ENCODE results near the gene MTHFSD.

The MTHFSD gene

DNA sequence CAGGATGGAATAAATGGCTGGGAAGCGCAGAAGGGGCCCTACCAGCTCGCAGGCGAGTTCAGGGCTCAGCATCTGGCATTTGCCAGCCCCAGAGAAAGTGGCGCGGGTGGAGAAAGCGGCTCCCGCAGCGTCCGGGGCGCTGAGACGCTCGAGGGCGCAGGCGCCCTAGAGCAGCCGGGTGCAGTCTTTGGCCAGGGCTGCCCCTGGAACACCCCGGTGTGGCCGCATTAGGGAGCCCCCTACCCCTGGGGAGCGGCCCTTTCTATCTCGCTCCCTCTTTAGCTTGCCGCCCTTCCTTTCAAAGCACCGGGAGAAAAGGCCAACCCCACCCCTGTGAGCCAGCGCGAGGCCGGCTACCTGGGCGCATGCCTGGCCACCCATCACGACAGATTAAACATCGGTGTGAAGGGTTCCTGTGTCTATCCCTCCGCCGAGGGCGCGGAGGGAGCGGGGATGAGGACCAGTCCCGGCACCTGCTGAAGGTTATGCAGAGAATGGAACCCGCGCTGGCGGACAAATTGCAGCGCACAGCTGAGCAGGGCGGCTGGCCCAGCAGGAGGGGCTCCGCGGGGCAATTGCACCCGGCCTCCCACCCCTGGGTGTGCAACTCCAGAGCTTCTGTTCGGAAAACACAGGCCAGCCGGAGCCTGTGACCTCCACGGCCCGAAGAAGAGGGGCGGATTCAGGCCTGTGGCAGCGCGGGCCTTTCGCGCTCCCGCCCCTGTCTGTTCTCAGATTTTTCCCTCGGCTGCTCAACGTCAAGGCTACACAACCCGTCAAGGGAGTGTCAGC, 60.3 kb downstream of the MTHFSD start:
- H3K27ac Mint-ChIP-seq: no peak overlapping the region
- no peak for ATAC-seq

DNA sequence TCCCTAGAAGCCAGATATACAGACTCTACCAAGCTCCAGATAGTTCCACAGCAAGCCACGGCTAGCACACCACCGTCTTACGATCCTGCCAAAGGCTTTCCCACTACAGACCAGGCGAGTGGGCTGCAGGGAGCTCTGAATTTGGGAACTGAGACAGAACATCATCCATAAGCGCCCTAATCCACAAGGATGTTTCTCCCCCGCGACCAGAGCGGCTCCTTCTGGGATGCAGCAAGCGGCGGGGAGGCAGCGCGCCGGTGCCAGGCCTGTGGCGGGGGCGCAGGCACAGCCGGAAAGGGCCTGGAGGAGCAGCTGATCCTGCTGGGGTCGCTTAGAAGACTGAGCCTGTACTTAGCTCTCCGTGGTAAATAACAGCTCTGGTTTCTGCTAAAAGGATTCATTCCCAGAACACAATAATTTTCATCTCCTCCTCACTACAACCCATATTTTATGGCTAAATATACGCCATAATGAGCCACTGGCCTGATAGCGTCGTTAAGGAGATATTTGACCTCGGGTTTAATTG, 60.9 kb downstream of the MTHFSD start:
- Mint-ChIP-seq H3K4me1 (no peaks in the 10 kb centered on the region), H3K4me3 (no peak overlapping the region), H3K27ac (no peak overlapping the region), H3K36me3 (no peaks in the 10 kb centered on the region), H3K9me3 (no peaks in the 10 kb centered on the region)
- no peak for ATAC-seq
- DNase-seq (ENCODE audit: low spot score in 2 of 2): no peak

More for the DNA sequence above, 60.3 kb downstream of the MTHFSD start:
- no peaks in the 10 kb centered on the region for H3K36me3 Mint-ChIP-seq
- no peaks in the 10 kb centered on the region for H3K4me1 Mint-ChIP-seq
- no peak for DNase-seq (ENCODE audit: low spot score in 2 of 2)
- no peak overlapping the region for H3K4me3 Mint-ChIP-seq
- H3K9me3 Mint-ChIP-seq: no peaks in the 10 kb centered on the region

DNA sequence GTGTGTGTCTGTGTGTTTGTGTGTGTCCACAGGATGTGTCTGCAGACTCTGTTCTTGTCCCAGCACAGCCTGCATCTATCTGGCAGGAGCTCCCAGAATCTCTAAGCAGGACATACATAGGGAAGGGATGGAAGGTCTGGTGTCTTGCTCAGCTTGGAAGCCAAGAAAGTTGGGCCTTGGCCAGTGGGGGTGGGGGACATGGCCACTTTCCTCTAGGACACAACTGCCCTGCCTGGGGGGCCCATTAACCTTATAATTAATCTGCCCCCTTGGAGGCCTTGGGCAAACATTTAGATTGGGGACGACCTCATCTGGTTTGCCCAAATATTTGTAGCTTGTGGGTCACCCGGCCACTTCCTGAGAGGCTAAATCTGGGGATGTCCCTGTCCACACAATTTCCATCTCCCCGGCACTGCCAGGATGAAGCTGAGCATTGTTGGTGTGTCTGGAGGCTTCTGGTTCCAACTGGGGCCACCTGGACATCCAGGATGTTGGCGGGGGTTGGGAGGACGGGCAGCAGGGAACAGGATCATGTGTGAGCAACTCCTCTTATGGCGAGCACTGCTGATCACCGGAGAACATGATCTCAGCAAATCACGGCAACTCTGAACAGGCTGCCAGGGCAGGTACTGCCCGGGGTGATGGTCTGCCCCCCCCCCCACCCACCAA, 61.9 kb downstream of the MTHFSD start:
- Mint-ChIP-seq H3K4me3 (no peak overlapping the region), H3K4me1 (no peaks in the 10 kb centered on the region)

DNA sequence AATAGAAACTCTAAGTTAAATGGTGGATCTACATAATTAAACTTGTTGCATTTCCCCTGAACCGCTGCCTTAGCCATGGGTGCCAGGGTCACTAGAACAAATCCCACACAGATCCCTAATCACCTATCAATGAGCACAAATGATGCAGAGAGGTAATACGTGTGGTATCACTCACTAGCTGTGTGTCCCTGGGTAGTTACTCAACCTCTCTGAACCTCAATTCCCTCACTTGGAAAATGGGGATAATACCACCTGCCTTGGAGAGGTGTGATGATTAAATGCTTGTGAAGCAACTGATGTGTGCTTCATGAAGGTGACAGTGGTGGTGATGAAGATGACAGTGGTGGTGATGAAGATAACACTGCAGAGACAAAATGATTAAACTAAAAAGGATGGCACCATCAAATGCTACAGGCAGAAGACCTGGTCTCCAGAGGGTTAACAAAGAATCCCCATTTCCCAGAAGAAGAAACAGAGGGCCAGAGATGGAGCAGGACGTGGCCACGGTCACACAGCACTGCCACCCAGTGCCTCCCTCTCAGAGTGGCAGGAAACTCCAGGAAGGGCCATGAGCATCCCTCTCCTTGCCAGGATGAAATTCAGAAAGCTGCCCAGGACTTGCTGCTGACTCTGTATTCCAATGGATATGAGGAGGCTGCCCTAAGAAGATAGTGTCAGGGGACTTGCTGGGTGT, 62.6 kb downstream of the MTHFSD start:
- H3K36me3 Mint-ChIP-seq: no peaks in the 10 kb centered on the region
- no peaks in the 10 kb centered on the region for H3K4me1 Mint-ChIP-seq
- H3K9me3 Mint-ChIP-seq: no peaks in the 10 kb centered on the region
- H3K4me3 Mint-ChIP-seq: no peak overlapping the region
- no peak for ATAC-seq
- no peak for DNase-seq (ENCODE audit: low spot score in 2 of 2)
- H3K27ac Mint-ChIP-seq: no peak overlapping the region

More for the DNA sequence above, 61.9 kb downstream of the MTHFSD start:
- Mint-ChIP-seq H3K9me3 (no peaks in the 10 kb centered on the region), H3K36me3 (no peaks in the 10 kb centered on the region), H3K27ac (no peak overlapping the region)
- ATAC-seq: no peak
- no peak for DNase-seq (ENCODE audit: low spot score in 2 of 2)

DNA sequence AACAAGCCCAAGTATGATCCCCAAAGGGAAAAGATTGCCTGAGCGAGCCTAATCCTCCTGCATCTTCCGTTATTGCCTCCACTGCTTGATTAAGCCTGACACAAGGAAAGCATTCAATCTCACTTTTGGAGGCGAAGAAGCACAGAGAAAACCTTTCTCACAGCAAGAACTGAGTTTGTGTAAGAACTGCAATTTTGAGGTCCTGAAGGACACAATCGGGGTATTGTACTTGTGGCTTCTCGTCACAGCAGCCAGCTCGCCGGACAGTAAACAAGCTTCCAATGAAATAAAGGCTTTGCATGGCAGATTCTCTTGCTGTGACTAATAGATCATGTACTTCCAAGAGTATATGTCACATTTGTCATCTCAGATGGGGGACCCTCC, 63.4 kb downstream of the MTHFSD start:
- Mint-ChIP-seq H3K4me3 (no peak overlapping the region), H3K36me3 (no peaks in the 10 kb centered on the region), H3K9me3 (no peaks in the 10 kb centered on the region), H3K27ac (no peak overlapping the region), H3K4me1 (no peaks in the 10 kb centered on the region)
- no peak for DNase-seq (ENCODE audit: low spot score in 2 of 2)
- ATAC-seq: no peak

DNA sequence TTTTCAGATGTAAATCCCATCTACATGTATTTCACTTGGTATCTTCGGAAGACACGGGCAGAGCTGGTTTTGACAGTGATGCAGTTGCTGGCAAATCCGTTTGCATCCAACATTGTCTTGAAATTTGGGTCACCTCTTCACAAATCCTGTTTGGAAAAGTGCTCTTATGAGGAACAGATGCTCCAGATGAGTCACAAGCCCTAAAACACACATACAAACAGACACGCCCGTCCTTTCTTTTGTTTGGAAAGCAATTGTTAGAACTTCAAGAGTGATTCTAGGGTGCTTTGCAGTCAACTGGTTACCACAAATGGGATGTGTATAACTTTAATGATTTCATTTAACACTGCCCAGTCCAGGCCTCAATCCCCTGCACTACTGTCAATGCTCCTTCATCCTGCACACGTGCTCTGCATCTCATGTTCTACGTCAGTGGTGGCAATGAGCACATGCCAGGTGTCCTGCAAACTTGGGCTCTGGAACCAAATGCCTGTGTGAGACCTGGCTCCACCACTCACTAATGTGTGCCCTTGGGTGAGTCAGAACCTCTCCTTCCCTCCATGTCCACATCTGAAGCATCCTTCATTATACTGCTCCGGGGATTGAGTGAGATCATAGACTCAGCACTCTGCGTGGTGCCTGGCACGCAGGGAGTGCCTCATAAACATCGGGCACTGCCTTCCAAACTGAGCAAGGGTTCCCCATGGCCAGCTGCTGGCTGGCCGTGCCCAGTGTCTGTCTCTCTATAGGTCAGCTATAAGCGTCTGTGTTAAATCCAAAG, 64.0 kb downstream of the MTHFSD start:
- H3K4me1 Mint-ChIP-seq: no peaks in the 10 kb centered on the region
- no peaks in the 10 kb centered on the region for H3K9me3 Mint-ChIP-seq
- ATAC-seq (no peak), DNase-seq (ENCODE audit: low spot score in 2 of 2) (no peak)
- H3K4me3 Mint-ChIP-seq: no peak overlapping the region
- no peak overlapping the region for H3K27ac Mint-ChIP-seq
- H3K36me3 Mint-ChIP-seq: no peaks in the 10 kb centered on the region

DNA sequence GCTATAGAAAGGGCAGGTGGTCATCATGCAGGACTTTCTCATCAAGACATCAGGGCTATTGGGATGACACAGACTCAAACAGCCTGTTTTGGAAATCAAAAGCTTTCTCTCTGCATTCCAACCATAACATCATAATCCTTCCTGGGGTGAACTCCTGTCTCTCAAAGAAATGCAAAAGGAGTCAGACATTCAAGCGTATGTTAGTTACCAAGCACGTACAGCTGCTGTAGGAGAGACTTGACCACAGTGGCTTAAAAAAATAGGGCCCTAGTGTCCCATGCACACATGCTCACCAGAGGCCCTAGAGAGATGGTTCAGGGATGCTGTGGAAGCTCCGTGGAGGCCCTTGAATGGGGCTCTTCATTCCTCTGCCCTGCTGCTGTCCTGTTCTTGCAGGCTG, 69.3 kb downstream of the MTHFSD start:
- no peak for ATAC-seq
- H3K4me3 Mint-ChIP-seq: no peak overlapping the region
- no peaks in the 10 kb centered on the region for H3K4me1 Mint-ChIP-seq
- H3K9me3 Mint-ChIP-seq: peaks cover 3% of the 10 kb centered on the region
- no peaks in the 10 kb centered on the region for H3K36me3 Mint-ChIP-seq
- H3K27ac Mint-ChIP-seq: no peak overlapping the region
- no peak for DNase-seq (ENCODE audit: low spot score in 2 of 2)

DNA sequence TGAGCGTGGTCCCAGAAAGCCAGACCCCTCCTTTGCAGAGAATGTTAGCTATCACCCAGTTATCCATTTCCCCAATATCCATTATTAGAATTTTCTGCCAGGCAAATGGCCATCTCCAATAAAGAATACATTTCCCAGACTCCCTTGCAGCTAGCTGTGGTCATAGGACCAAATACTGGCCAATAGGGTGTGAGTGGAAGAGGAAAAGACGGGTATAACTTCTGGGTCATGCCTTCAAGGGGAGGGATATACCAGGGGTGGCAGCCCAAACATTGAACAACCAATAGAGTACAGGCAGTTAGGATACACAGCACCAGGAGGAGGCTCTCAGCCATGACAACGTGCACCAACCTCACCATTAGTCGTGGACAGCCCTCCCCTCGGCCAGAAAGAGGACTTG, 70.8 kb downstream of the MTHFSD start:
- ATAC-seq: no peak

DNA sequence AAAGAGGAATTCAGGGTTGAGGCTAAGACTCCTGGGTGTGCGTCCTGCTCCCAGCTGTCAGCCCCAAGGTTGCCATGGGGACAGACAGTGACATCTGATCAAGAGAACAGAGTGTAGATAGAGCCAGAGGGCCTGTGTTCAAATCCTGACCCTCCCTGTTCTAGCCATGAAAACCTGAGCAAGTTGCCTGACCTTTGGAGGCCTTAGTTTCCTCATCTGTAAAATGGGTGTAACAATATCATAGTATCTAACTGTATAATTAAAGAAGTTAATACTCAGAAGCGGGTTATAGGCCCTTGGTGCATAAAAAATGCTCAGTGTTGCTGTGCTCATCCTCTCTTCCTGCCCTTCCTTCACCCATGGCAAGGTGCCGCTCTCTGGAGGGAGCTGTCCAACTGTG, 73.4 kb downstream of the MTHFSD start:
- Mint-ChIP-seq H3K36me3 (no peaks in the 10 kb centered on the region), H3K9me3 (peaks cover 3% of the 10 kb centered on the region), H3K27ac (no peak overlapping the region), H3K4me3 (no peak overlapping the region), H3K4me1 (no peaks in the 10 kb centered on the region)
- DNase-seq (ENCODE audit: low spot score in 2 of 2) (no peak), ATAC-seq (no peak)

More for the DNA sequence above, 70.8 kb downstream of the MTHFSD start:
- no peaks in the 10 kb centered on the region for H3K4me1 Mint-ChIP-seq
- no peaks in the 10 kb centered on the region for H3K36me3 Mint-ChIP-seq
- no peak overlapping the region for H3K4me3 Mint-ChIP-seq
- no peak for DNase-seq (ENCODE audit: low spot score in 2 of 2)
- no peak overlapping the region for H3K27ac Mint-ChIP-seq
- peaks cover 3% of the 10 kb centered on the region for H3K9me3 Mint-ChIP-seq

DNA sequence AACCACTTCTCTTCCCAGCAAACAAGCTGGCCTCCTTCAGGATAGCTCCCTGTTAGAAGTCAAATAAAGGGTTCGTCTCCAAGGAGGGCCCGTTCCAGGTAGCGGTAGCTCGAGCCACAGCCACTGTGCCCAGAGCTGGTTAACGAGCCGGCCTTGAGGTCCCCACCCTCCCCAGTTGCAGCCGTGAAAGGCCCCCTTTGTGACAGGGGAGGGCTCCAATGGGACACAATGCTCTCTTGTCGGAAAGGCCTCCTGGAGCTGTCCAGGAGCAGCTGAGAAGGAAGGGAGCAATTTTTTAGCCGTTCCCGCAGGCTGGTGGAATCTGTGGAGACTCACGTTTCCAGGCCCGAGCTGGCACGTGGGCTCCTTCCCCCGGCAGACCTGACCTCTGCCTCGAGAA, 74.6 kb downstream of the MTHFSD start:
- DNase-seq (ENCODE audit: low spot score in 2 of 2) (no peak), ATAC-seq (no peak)
- H3K4me1 Mint-ChIP-seq: no peaks in the 10 kb centered on the region
- H3K4me3 Mint-ChIP-seq: no peak overlapping the region
- H3K9me3 Mint-ChIP-seq: peaks cover 3% of the 10 kb centered on the region
- no peak overlapping the region for H3K27ac Mint-ChIP-seq
- no peaks in the 10 kb centered on the region for H3K36me3 Mint-ChIP-seq
